PFSK-1 (cell line): ENCODE measurements around the gene FAM53B.

Source experiments
- FOXP2 ChIP-seq: optimal IDR thresholded peaks from 2 replicates; pipeline ENCODE3; 2011; ENCODE audit warnings: borderline replicate concordance, control low read depth, inconsistent platforms; ENCODE audit not compliant: insufficient read depth; ENCODE audit errors: extremely low read length, extremely low read depth
- POLR2AphosphoS5 ChIP-seq: IDR thresholded peaks from 2 replicates; pipeline ENCODE4 v1.6.1; 2012; ENCODE audit warnings: low read depth, mild to moderate bottlenecking, control low read depth, low read length, moderate library complexity
- SIN3A ChIP-seq: IDR thresholded peaks from 2 replicates; pipeline ENCODE4 v1.6.1; 2012; ENCODE audit warnings: mild to moderate bottlenecking, low read length, moderate library complexity, borderline replicate concordance; ENCODE audit not compliant: insufficient read depth
- TAF1 ChIP-seq: IDR thresholded peaks from 2 replicates; pipeline ENCODE4 v1.6.1; 2012; ENCODE audit warnings: low read length, control low read depth, borderline replicate concordance; ENCODE audit not compliant: insufficient read depth
- TF ChIP-seq, protein P1 (sequence below), 2 experiments: IDR thresholded peaks; 2 replicates each; pipeline versions ENCODE4 v1.6.1 to v1.8.0; 2011 to 2012; ENCODE audit warnings: low read depth in 2 of 2, low read length in 2 of 2, control low read depth in 1 of 2, inconsistent platforms in 1 of 2, mild to moderate bottlenecking in 1 of 2, moderate library complexity in 1 of 2; ENCODE audit not compliant: insufficient read depth in 1 of 2

Gene FAM53B

DNA sequence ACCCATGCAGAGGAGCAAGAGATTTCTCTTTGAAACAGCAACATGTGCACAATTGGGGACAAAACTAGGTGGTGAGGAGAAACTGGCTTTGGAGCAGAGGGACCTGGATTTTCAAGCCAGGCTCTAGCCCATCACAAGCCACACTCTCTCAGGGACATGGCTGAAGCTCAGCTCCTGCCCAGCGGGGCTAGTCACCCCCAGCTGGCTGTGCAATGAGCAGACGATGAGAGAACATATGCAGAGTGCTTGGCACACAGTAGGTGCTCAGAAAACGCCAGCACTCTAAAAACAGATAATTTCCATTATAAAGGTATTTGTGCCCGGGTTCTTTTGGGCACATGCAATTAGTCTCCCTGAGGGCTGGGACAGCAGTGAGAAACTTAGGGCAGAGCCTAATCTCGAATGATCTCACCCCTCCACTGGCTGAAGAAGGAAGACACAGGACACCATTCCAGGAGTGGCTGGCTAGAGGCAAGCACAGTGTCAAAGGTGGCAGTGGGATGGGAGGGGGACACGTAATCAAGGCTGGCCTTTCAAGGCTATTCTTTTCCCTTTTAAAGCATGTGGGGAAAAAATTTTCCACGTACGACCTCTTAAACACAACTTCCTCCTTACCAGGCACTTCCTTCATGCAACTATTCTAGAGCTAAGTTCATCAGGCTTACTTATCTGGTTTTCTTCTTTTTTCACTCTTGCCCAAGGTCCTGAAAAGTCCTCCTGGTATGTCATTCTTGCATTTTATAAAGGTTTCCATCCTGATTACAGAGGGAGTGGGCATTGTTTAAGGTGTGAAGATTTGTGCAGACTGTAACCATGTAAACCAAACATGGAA, 15.1 kb downstream of the FAM53B start:
- TF ChIP-seq TAF1 (no peak), FOXP2 (no peak), POLR2AphosphoS5 (no peak), SIN3A (no peak)
- TF ChIP-seq, protein P1, sequence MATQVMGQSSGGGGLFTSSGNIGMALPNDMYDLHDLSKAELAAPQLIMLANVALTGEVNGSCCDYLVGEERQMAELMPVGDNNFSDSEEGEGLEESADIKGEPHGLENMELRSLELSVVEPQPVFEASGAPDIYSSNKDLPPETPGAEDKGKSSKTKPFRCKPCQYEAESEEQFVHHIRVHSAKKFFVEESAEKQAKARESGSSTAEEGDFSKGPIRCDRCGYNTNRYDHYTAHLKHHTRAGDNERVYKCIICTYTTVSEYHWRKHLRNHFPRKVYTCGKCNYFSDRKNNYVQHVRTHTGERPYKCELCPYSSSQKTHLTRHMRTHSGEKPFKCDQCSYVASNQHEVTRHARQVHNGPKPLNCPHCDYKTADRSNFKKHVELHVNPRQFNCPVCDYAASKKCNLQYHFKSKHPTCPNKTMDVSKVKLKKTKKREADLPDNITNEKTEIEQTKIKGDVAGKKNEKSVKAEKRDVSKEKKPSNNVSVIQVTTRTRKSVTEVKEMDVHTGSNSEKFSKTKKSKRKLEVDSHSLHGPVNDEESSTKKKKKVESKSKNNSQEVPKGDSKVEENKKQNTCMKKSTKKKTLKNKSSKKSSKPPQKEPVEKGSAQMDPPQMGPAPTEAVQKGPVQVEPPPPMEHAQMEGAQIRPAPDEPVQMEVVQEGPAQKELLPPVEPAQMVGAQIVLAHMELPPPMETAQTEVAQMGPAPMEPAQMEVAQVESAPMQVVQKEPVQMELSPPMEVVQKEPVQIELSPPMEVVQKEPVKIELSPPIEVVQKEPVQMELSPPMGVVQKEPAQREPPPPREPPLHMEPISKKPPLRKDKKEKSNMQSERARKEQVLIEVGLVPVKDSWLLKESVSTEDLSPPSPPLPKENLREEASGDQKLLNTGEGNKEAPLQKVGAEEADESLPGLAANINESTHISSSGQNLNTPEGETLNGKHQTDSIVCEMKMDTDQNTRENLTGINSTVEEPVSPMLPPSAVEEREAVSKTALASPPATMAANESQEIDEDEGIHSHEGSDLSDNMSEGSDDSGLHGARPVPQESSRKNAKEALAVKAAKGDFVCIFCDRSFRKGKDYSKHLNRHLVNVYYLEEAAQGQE (IDR thresholded peaks at IDR 0.05; ENCODE audit: insufficient read depth in 1 of 2, low read depth in 2 of 2, low read length in 2 of 2), result no peak

DNA sequence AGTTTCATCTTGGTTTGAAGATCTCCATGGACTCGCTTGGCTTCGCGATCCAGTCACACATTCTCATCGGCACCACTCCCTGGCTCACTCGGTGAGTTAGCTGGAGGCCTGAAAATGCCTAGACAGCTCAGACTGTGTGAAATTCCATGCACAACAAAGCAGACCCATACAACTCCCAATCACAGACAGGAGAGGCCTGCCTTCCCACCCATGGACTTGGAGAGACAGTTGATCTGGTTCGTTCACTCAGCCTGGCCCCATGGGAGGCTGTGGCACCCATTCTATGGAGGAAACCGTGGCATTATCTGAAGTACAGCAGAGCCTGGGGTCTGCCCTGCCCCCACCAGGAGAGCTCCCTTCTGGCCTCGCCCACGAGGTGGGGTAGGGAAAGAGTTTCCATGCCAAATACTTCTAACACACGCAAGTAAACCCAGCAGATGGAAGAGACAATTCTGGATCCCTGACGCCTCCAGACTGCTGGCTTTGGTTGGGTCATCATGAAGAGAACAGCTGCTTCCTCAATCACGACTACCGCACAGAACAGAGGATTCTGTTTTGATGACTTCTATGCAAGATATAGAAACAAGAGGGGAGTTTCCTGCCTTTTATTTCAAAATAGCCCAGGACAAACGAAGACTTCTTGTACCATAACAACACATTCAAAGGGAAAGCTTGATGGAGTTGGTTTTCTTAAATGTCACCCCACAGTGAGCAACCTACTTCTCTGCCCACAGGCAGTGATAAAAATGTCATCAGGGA, 15.9 kb downstream of the FAM53B start:
- TF ChIP-seq POLR2AphosphoS5, result no peak
- TF ChIP-seq, protein P1 (IDR thresholded peaks at IDR 0.05; ENCODE audit: insufficient read depth in 1 of 2, low read depth in 2 of 2, low read length in 2 of 2), result no peak
- TF ChIP-seq SIN3A, result no peak
- no peak for TF ChIP-seq FOXP2
- no peak for TF ChIP-seq TAF1

DNA sequence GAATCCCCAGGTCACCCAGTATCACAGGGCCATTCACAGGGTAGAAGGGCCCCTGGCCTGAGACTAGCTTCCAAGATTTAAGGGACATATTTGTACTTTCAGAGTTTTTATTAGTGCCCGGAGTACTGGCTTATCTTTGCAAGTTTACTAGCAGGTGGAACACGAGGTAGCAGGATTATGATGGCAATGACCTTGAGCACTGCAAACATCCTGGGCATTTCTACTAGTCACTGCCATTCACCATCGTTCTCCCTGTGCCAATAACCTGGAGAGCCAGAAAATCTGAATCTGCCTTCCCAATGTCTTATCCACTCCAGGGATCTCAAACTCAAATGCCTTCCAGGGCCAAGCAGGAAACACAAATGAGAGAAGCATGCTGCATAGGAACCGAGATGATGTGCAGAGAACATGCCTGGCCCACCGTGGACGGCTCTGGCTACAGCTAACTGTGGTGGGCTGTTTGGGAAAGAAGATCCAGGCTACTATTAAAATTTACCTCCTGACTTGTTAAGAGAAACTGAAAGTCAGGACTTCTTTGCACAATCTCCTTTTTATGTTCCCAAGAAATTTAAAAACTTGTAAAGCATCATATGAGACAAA, 16.7 kb downstream of the FAM53B start:
- TF ChIP-seq SIN3A (no peak), POLR2AphosphoS5 (no peak)

DNA sequence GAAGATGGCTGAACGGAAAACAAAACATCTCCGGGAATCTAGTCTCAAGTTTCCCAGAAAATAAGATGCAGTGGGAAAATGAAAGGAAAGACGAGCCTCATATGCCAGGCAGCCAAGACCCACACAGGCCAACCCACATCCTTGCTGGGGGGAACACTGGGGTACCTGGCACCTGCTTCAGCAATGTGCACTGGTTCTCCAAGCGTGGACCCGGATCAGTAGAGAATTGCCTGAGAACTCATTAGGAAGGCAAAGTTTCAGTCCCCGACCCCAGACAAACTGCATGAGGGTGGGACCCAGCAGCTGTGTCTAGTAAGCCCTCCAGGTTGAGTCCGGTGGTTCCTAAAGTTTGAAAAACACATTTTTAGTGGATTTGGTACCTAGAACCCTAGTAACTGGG, 18.4 kb downstream of the FAM53B start:
- no peak for TF ChIP-seq TAF1
- TF ChIP-seq SIN3A, result no peak
- no peak for TF ChIP-seq FOXP2
- TF ChIP-seq POLR2AphosphoS5, result no peak
- TF ChIP-seq, protein P1 (IDR thresholded peaks at IDR 0.05; ENCODE audit: insufficient read depth in 1 of 2, low read depth in 2 of 2, low read length in 2 of 2), result no peak

DNA sequence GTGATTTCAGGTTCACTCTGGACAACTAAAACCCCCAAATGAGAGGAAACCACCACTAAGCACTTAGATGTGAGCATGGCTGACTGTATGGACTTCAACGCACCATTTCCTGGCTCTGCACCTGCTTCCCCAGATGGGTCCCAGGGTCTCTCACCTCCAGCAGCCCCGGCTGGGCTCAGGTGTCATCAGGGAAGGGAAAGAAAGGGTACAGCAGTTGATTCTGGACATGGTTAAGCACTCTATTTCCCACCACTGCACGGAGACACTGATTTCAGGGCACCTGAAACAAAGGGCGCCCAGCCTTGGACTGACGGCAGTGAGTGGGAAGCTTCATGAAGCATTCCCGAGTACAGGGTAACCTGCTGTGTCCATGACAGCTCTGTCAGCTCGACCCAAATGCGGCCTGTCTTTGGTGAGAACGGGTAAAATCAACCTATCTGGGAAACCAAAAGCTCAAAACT, 19.0 kb downstream of the FAM53B start:
- TF ChIP-seq, protein P1 (IDR thresholded peaks at IDR 0.05; ENCODE audit: insufficient read depth in 1 of 2, low read depth in 2 of 2, low read length in 2 of 2), result no peak
- TF ChIP-seq FOXP2, result no peak
- no peak for TF ChIP-seq POLR2AphosphoS5
- no peak for TF ChIP-seq TAF1
- no peak for TF ChIP-seq SIN3A
